Peyer's patch (tissue), 4 donors: ENCODE data around the gene KCNS1. TPM values are rescaled to one million over a fixed set of nuclear protein-coding genes. Genes with fewer than 3 reads are reported as not detected.

Experiments used
- DNase-seq, 3 donors: peaks; one replicate each; pipeline ENCODE4 v3.0.0-alpha.2; 2017 to 2019
- H3K27ac ChIP-seq, 4 donors: fragments of 200-600 bp; sonication (generic); one replicate each; pipeline ENCODE4 v1.5.1; 2016 to 2019
- H3K27me3 ChIP-seq, 2 donors: fragments of 200-600 bp; sonication (generic); one replicate each; pipeline ENCODE4 v1.5.1; 2019
- H3K36me3 ChIP-seq, 3 donors: fragments of 200-600 bp; sonication (generic); one replicate each; pipeline ENCODE4 v1.5.1; 2016 to 2019
- H3K4me1 ChIP-seq, 4 donors: fragments of 200-600 bp; sonication (generic); one replicate each; pipeline ENCODE4 v1.5.1; 2016 to 2019
- H3K4me3 ChIP-seq, 4 donors: fragments of 200-600 bp; sonication (generic); 1 replicate in 3 of 4; 2 replicates in 1 of 4; pipeline ENCODE4 v1.5.1; 2016 to 2019; ENCODE audit warnings: mild to moderate bottlenecking in 1 of 4
- H3K9me3 ChIP-seq, 4 donors: fragments of 200-600 bp; sonication (generic); one replicate each; pipeline ENCODE4 v1.5.1; 2016 to 2019; ENCODE audit warnings: mild to moderate bottlenecking in 1 of 4
- POLR2A ChIP-seq, 2 donors: fragments of 450-650 bp; IDR thresholded peaks; one replicate each; pipeline ENCODE4 v1.5.1; 2017; ENCODE audit warnings: antibody characterized with exemption in 2 of 2, mild to moderate bottlenecking in 2 of 2, moderate library complexity in 2 of 2
- total RNA-seq, 4 donors: library from RNA; depleted of rRNA; stranded (reverse); fragments of >200 nt; gene quantifications; one replicate each; pipeline ENCODE4 v1.1.0, GENCODE V29; 2016
- TF ChIP-seq, protein P1 (sequence below), 6 experiments: fragments of 450-650 bp in 4 of 6; fragments of 200-600 bp in 2 of 6; sonication (generic) in 1 of 6; IDR thresholded peaks; one replicate each; pipeline ENCODE4 v1.5.1; 2017 to 2019; ENCODE audit warnings: antibody characterized with exemption in 6 of 6, mild to moderate bottlenecking in 3 of 6, moderate library complexity in 1 of 6

The KCNS1 gene
- total RNA-seq, 4 donors from 2014 or later = 0.27 TPM; not detected in 3

GRCh38 chr20:45049438-45049837 lies 51.5 kb downstream of the KCNS1 start:
- no peak overlapping the region for H3K27ac ChIP-seq
- H3K27me3 ChIP-seq = no peaks in the 10 kb centered on the region
- peaks cover 0 to 21% (median 10%) of the 10 kb centered on the region in 4 donors for H3K4me1 ChIP-seq
- no peak overlapping the region for H3K4me3 ChIP-seq
- TF ChIP-seq POLR2A (IDR thresholded peaks at IDR 0.05) = no peak
- TF ChIP-seq, protein P1, sequence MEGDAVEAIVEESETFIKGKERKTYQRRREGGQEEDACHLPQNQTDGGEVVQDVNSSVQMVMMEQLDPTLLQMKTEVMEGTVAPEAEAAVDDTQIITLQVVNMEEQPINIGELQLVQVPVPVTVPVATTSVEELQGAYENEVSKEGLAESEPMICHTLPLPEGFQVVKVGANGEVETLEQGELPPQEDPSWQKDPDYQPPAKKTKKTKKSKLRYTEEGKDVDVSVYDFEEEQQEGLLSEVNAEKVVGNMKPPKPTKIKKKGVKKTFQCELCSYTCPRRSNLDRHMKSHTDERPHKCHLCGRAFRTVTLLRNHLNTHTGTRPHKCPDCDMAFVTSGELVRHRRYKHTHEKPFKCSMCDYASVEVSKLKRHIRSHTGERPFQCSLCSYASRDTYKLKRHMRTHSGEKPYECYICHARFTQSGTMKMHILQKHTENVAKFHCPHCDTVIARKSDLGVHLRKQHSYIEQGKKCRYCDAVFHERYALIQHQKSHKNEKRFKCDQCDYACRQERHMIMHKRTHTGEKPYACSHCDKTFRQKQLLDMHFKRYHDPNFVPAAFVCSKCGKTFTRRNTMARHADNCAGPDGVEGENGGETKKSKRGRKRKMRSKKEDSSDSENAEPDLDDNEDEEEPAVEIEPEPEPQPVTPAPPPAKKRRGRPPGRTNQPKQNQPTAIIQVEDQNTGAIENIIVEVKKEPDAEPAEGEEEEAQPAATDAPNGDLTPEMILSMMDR (IDR thresholded peaks at IDR 0.05) = no peak
- H3K9me3 ChIP-seq = no peaks in the 10 kb centered on the region
- no peak for DNase-seq
- peaks cover 0 to 17% (median 0%) of the 10 kb centered on the region in 3 donors for H3K36me3 ChIP-seq

- no peak for TF ChIP-seq POLR2A (IDR thresholded peaks at IDR 0.05)
- TF ChIP-seq, protein P1 (IDR thresholded peaks at IDR 0.05) = no peak
- Histone ChIP-seq H3K4me3 (no peak overlapping the region), H3K27me3 (no peaks in the 10 kb centered on the region), H3K4me1 (peaks cover 0 to 17% (median 8%) of the 10 kb centered on the region in 4 donors), H3K27ac (no peak overlapping the region), H3K9me3 (no peaks in the 10 kb centered on the region), H3K36me3 (peaks cover 0 to 5% (median 0%) of the 10 kb centered on the region in 3 donors)
- no peak for DNase-seq
These were observed 53.3 kb downstream of the KCNS1 start for GRCh38 chr20:45047581-45048119.

- Histone ChIP-seq H3K4me3 (no peak overlapping the region), H3K36me3 (peaks cover 0 to 5% (median 0%) of the 10 kb centered on the region in 3 donors), H3K4me1 (peaks cover 0 to 5% (median 2%) of the 10 kb centered on the region in 4 donors), H3K27me3 (no peaks in the 10 kb centered on the region), H3K27ac (no peak overlapping the region), H3K9me3 (no peaks in the 10 kb centered on the region)
- TF ChIP-seq, protein P1 (IDR thresholded peaks at IDR 0.05) = no peak
- no peak for TF ChIP-seq POLR2A (IDR thresholded peaks at IDR 0.05)
- DNase-seq = no peak
These were observed 56.3 kb downstream of the KCNS1 start for GRCh38 chr20:45044601-45045000.

DNA sequence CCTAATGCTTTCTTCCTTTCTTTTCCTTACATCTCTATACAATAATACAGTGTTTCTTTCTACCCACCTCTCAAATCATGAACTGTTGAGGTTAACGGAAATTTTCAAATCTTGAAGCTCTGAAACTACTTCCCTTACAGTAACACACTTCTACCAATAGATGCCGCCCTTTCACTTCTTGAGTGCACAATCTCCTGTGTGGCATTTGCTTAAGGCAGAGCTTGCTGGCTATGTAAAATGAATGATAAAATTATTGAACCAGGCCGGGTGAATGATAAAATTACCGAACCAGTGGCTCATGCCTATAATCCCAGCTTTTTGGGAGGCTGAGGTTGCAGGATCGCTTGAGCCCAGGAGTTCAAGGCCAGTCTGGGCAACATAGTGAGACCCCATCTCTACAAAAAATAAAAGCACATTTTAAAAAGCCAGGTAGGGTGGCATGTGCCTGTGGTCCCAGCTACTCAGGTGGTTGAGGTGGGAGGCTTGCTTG lies 56.8 kb downstream of the KCNS1 start:
- DNase-seq = peak in 1 of 3 donors; percentile 64
- Histone ChIP-seq H3K27ac (no peak overlapping the region), H3K27me3 (no peaks in the 10 kb centered on the region), H3K4me3 (no peak overlapping the region), H3K4me1 (peaks cover 0 to 5% (median 0%) of the 10 kb centered on the region in 4 donors), H3K36me3 (peaks cover 0 to 5% (median 0%) of the 10 kb centered on the region in 3 donors), H3K9me3 (no peaks in the 10 kb centered on the region)
- TF ChIP-seq, protein P1 (IDR thresholded peaks at IDR 0.05) = peak; percentile 74 to 86 (median 84)
- TF ChIP-seq POLR2A (IDR thresholded peaks at IDR 0.05) = no peak

DNA sequence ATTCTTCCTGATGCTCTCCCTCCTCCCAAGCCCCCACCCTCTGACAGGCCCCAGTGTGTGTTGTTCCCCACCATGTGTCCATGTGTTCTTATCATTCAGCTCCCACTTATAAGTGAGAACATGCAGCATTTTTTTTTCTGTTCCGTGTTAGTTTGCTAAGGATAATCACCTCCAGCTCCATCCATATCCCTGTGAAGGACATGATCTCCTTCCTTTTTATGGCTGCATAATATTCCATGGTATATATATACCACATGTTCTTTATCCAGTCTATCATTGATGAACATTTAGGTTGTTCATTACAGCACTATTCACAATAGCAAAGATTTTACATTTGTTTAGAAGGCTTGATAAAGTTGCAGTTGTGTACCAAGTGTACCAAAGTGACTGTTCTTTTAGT lies 57.9 kb downstream of the KCNS1 start:
- Histone ChIP-seq H3K36me3 (peaks cover 0 to 5% (median 0%) of the 10 kb centered on the region in 3 donors), H3K4me3 (no peak overlapping the region), H3K27ac (no peak overlapping the region), H3K9me3 (no peaks in the 10 kb centered on the region), H3K27me3 (no peaks in the 10 kb centered on the region), H3K4me1 (peaks cover 0 to 5% (median 0%) of the 10 kb centered on the region in 4 donors)
- no peak for TF ChIP-seq POLR2A (IDR thresholded peaks at IDR 0.05)
- TF ChIP-seq, protein P1 (IDR thresholded peaks at IDR 0.05) = no peak
- no peak for DNase-seq

Other genes starting within 250 kb of the KCNS1 start
- gene YWHAB, start 215.4 kb downstream of the KCNS1 start, total RNA-seq = 100 to 1,000 TPM; 105 to 174 (median 125) TPM
- 100 to 1,000 TPM in 1 of 4 donors, 10 to 100 TPM in 3; 10.5 to 123 (median 33.6) TPM for gene PABPC1L, start 191.1 kb downstream of the KCNS1 start, total RNA-seq
- gene TOMM34, start 140.7 kb downstream of the KCNS1 start, total RNA-seq = 10 to 100 TPM in 3 of 4 donors, 1 to 10 TPM in 1; 8.4 to 19.0 (median 12.2) TPM
- 100 to 1,000 TPM in 1 of 4 donors, 10 to 100 TPM in 3; 27.7 to 128 (median 42.9) TPM for gene STK4, start 134.6 kb downstream of the KCNS1 start, total RNA-seq
- not detected for gene WFDC5, start 14.0 kb upstream of the KCNS1 start, total RNA-seq
- gene WFDC12, start 23.3 kb upstream of the KCNS1 start, total RNA-seq = not detected
- 10 to 100 TPM in 2 of 4 donors, 1 to 10 TPM in 1, not detected in 1; 3.4 to 70.2 (median 58.7) TPM for gene PI3, start 73.8 kb upstream of the KCNS1 start, total RNA-seq
- not detected for gene SEMG1, start 105.9 kb upstream of the KCNS1 start, total RNA-seq
- gene SEMG2, start 120.2 kb upstream of the KCNS1 start, total RNA-seq = not detected
- 10 to 100 TPM in 3 of 4 donors, 1 to 10 TPM in 1; 8.3 to 28.0 (median 17.8) TPM for gene SLPI, start 153.4 kb upstream of the KCNS1 start, total RNA-seq
- gene RBPJL, start 205.7 kb upstream of the KCNS1 start, total RNA-seq = not detected
- not detected for gene MATN4, start 207.2 kb upstream of the KCNS1 start, total RNA-seq
- 10 to 100 TPM; 21.5 to 49.7 (median 32.5) TPM for gene SDC4, start 247.3 kb upstream of the KCNS1 start, total RNA-seq